ENCODE results near the gene IGF2BP2. TPM values are rescaled to one million over a fixed set of nuclear protein-coding genes. Genes with fewer than 3 reads are reported as not detected.
A peak's percentile ranks its signal among the peaks of the same experiment; 100 is the strongest.

The IGF2BP2 gene
- total and polyA plus RNA-seq, 2 of the 13 experiments (the other 11 are each of a cell fraction or from before 2014, with no cell fraction given) = 6.5 to 46.0 TPM

DNA sequence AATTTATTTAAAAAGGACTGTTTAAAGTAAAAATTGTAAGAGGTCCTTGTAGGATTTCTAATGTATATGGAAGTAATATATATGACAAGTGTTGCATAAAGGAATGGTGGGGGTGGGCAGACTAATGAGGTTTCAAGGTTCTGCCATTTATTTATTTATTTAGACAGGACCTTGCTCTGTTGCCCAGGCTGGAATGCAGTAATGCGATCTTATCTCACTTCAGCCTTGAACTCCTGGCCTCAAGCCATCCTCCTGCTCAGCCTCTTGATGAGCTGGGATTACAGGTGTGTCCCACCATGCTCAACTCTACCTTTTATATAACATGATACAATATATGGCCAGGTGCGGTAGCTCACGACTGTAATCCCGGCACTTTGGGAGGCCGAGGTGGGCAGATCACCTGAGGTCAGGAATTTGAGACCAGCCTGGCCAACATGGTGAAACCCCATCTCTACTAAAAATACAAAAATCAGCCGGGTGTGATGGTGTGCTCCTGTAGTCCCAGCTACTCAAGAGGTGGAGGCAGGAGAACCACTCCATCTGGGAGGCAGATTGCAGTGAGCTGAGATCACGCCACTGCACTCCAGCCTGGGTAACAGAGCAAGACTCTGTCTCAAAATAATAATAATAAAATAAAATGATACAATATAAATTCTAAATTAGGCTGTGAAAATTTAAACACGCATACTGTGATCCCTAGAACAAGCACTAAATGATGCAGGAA is 33.8 kb upstream of the IGF2BP2 start (continued):
- TF ChIP-seq, protein P1, sequence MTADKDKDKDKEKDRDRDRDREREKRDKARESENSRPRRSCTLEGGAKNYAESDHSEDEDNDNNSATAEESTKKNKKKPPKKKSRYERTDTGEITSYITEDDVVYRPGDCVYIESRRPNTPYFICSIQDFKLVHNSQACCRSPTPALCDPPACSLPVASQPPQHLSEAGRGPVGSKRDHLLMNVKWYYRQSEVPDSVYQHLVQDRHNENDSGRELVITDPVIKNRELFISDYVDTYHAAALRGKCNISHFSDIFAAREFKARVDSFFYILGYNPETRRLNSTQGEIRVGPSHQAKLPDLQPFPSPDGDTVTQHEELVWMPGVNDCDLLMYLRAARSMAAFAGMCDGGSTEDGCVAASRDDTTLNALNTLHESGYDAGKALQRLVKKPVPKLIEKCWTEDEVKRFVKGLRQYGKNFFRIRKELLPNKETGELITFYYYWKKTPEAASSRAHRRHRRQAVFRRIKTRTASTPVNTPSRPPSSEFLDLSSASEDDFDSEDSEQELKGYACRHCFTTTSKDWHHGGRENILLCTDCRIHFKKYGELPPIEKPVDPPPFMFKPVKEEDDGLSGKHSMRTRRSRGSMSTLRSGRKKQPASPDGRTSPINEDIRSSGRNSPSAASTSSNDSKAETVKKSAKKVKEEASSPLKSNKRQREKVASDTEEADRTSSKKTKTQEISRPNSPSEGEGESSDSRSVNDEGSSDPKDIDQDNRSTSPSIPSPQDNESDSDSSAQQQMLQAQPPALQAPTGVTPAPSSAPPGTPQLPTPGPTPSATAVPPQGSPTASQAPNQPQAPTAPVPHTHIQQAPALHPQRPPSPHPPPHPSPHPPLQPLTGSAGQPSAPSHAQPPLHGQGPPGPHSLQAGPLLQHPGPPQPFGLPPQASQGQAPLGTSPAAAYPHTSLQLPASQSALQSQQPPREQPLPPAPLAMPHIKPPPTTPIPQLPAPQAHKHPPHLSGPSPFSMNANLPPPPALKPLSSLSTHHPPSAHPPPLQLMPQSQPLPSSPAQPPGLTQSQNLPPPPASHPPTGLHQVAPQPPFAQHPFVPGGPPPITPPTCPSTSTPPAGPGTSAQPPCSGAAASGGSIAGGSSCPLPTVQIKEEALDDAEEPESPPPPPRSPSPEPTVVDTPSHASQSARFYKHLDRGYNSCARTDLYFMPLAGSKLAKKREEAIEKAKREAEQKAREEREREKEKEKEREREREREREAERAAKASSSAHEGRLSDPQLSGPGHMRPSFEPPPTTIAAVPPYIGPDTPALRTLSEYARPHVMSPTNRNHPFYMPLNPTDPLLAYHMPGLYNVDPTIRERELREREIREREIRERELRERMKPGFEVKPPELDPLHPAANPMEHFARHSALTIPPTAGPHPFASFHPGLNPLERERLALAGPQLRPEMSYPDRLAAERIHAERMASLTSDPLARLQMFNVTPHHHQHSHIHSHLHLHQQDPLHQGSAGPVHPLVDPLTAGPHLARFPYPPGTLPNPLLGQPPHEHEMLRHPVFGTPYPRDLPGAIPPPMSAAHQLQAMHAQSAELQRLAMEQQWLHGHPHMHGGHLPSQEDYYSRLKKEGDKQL (CRISPR knock-in tag; IDR thresholded peaks at IDR 0.05; ENCODE audit: low read depth) = 0 out of 2 replicates have a peak, but pooled peaks have one; percentile 23
- peak; percentile 51; the same call in 1 of the 2 replicates for TF ChIP-seq SP5 (CRISPR knock-in tag; IDR thresholded peaks at IDR 0.05; ENCODE audit: borderline replicate concordance, low read depth)
- TF ChIP-seq MED1 (CRISPR knock-in tag; IDR thresholded peaks at IDR 0.05) = peak; percentile 90
- peak; percentile 87; the same call in 1 of the 2 replicates for TF ChIP-seq HMG20A (CRISPR knock-in tag; IDR thresholded peaks at IDR 0.05; ENCODE audit: borderline replicate concordance)
- TF ChIP-seq CEBPB (IDR thresholded peaks at IDR 0.05; ENCODE audit: borderline replicate concordance, low read depth, low read length) = 0 out of 2 replicates have a peak, but pooled peaks have one; percentile 35
- TF ChIP-seq ZNF766 (CRISPR knock-in tag; IDR thresholded peaks at IDR 0.05; ENCODE audit: borderline replicate concordance) = peak; percentile 14; the same call in 1 of the 2 replicates
- TF ChIP-seq, protein P2, sequence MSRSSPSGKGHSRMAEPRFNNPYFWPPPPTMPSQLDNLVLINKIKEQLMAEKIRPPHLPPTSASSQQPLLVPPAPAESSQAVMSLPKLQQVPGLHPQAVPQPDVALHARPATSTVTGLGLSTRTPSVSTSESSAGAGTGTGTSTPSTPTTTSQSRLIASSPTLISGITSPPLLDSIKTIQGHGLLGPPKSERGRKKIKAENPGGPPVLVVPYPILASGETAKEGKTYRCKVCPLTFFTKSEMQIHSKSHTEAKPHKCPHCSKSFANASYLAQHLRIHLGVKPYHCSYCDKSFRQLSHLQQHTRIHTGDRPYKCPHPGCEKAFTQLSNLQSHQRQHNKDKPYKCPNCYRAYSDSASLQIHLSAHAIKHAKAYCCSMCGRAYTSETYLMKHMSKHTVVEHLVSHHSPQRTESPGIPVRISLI (CRISPR knock-in tag; IDR thresholded peaks at IDR 0.05; ENCODE audit: borderline replicate concordance) = peak; percentile 55; the same call in 1 of the 2 replicates
- TF ChIP-seq, protein P3, sequence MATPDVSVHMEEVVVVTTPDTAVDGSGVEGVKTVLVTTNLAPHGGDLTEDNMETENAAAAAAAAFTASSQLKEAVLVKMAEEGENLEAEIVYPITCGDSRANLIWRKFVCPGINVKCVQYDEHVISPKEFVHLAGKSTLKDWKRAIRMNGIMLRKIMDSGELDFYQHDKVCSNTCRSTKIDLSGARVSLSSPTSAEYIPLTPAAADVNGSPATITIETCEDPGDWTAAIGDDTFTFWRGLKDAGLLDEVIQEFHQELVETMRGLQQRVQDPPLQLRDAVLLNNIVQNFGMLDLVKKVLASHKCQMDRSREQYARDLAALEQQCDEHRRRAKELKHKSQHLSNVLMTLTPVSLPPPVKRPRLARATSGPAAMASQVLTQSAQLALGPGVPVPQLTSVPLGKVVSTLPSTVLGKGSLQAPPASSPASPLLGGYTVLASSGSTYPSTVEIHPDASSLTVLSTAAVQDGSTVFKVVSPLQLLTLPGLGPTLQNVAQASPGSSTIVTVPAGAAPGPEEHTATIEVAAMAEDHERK (CRISPR knock-in tag; IDR thresholded peaks at IDR 0.05; ENCODE audit: low read depth) = no peak
- TF ChIP-seq KAT2B (IDR thresholded peaks at IDR 0.05; ENCODE audit: borderline replicate concordance, low read depth, low read length) = no peak
- TF ChIP-seq, protein P4, sequence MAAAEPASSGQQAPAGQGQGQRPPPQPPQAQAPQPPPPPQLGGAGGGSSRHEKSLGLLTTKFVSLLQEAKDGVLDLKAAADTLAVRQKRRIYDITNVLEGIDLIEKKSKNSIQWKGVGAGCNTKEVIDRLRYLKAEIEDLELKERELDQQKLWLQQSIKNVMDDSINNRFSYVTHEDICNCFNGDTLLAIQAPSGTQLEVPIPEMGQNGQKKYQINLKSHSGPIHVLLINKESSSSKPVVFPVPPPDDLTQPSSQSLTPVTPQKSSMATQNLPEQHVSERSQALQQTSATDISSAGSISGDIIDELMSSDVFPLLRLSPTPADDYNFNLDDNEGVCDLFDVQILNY (CRISPR knock-in tag; conservative IDR thresholded peaks at IDR 0.05) = no peak
- TF ChIP-seq SAP130 (CRISPR knock-in tag; IDR thresholded peaks at IDR 0.05; ENCODE audit: low read depth) = peak; percentile 81
- peak; percentile 87 for TF ChIP-seq SALL1 (CRISPR knock-in tag; IDR thresholded peaks at IDR 0.05)
- TF ChIP-seq, protein P5, sequence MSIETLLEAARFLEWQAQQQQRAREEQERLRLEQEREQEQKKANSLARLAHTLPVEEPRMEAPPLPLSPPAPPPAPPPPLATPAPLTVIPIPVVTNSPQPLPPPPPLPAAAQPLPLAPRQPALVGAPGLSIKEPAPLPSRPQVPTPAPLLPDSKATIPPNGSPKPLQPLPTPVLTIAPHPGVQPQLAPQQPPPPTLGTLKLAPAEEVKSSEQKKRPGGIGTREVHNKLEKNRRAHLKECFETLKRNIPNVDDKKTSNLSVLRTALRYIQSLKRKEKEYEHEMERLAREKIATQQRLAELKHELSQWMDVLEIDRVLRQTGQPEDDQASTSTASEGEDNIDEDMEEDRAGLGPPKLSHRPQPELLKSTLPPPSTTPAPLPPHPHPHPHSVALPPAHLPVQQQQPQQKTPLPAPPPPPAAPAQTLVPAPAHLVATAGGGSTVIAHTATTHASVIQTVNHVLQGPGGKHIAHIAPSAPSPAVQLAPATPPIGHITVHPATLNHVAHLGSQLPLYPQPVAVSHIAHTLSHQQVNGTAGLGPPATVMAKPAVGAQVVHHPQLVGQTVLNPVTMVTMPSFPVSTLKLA (IDR thresholded peaks at IDR 0.05) = no peak
- TF ChIP-seq, protein P6, sequence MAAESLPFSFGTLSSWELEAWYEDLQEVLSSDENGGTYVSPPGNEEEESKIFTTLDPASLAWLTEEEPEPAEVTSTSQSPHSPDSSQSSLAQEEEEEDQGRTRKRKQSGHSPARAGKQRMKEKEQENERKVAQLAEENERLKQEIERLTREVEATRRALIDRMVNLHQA (CRISPR knock-in tag; IDR thresholded peaks at IDR 0.05) = no peak
- peak; percentile 38; the same call in 1 of the 2 replicates for TF ChIP-seq SALL2 (CRISPR knock-in tag; IDR thresholded peaks at IDR 0.05)
- TF ChIP-seq, protein P7, sequence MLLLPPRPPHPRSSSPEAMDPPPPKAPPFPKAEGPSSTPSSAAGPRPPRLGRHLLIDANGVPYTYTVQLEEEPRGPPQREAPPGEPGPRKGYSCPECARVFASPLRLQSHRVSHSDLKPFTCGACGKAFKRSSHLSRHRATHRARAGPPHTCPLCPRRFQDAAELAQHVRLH (CRISPR knock-in tag; IDR thresholded peaks at IDR 0.05; ENCODE audit: borderline replicate concordance, low read depth) = peak; percentile 54; the same call in 1 of the 2 replicates
- TF ChIP-seq TGIF2 (CRISPR knock-in tag; IDR thresholded peaks at IDR 0.05) = 0 out of 2 replicates have a peak, but pooled peaks have one; percentile 40
